Psoas muscle (tissue), 8 donors: Measurements from ENCODE around the gene SPRED2. TPM values are rescaled to one million over a fixed set of nuclear protein-coding genes. Genes with fewer than 3 reads are reported as not detected.

ENCODE experiments used
- ATAC-seq, 4 donors: fragments of 200-7000 bp; cut with Tn5 transposase; one replicate each; pipeline ENCODE4 v1.9.1; 2020; ENCODE audit warnings: moderate library complexity in 3 of 4, mild to moderate bottlenecking in 2 of 4
- DNase-seq, 2 donors: peaks; one replicate each; pipeline ENCODE4 v3.0.0-alpha.2; 2020
- H3K27ac ChIP-seq: fragments of 200-600 bp; one replicate; pipeline ENCODE4 v1.8.0; 2022
- H3K27me3 ChIP-seq, 3 donors: fragments of 200-600 bp in 1 of 3; one replicate each; pipeline versions ENCODE4 v1.6.1 to v1.8.0; 2013 to 2022; ENCODE audit warnings: low read length in 2 of 3, mild to moderate bottlenecking in 2 of 3, moderate library complexity in 1 of 3; ENCODE audit not compliant: insufficient read depth in 3 of 3
- H3K36me3 ChIP-seq, 2 donors: fragments of 200-600 bp in 1 of 2; one replicate each; pipeline versions ENCODE4 v1.6.1 to v1.8.0; 2013 to 2022; ENCODE audit warnings: low read depth in 1 of 2, mild to moderate bottlenecking in 1 of 2, moderate library complexity in 1 of 2; ENCODE audit not compliant: insufficient read depth in 1 of 2
- H3K4me1 ChIP-seq: fragments of 200-600 bp; one replicate; pipeline ENCODE4 v1.8.0; 2022
- H3K4me3 ChIP-seq: fragments of 200-600 bp; one replicate; pipeline ENCODE4 v1.8.0; 2022; ENCODE audit warnings: mild to moderate bottlenecking
- H3K9me3 ChIP-seq: fragments of 200-600 bp; one replicate; pipeline ENCODE4 v1.8.0; 2022
- CTCF ChIP-seq: fragments of 200-600 bp; IDR thresholded peaks from one replicate; pipeline ENCODE4 v1.8.0; 2022; ENCODE audit warnings: antibody characterized with exemption
- WGBS, 3 donors: extraction: QIAGEN DNeasy Blood & Tissue Kit; methylation state at CpG; one replicate each; pipeline versions ENCODE4 v1.1.6 to v1.1.7; 2013; 5-methylcytosine and 5-hydroxymethylcytosine counted together
- intact Hi-C, 2 donors: fragments of 100-400 bp; cut with DNase I; formaldehyde crosslinking; loops; one replicate each; pipeline versions ENCODE4 v1.11.0 to v1.14.2; 2022
- polyA plus RNA-seq, 3 donors: library from polyadenylated mRNA; stranded (reverse); fragments of 200-250 nt; gene quantifications; one replicate each; pipeline ENCODE4 v1.2.3, GENCODE V29; 2013
- total RNA-seq, 4 donors: library from RNA; stranded (reverse); fragmentation: NEBNext Ultra II Directional in 2 of 4; extraction: Animal tissue kit (Norgen Biotek cat#: 25700) in 2 of 4; gene quantifications; one replicate each; pipeline versions ENCODE4 v1.2.1 to v1.2.4, GENCODE V29; 2021 to 2023
- donor health status: healthy with polysubstance abuse.
- donor health status: DM: no; HTN: no; CAD: no; lungs with moderate emphysema.
- donor health status: Bipolar disorder and iron deficiency.
- donor health status: healthy.
- donor health status: DM: yes; HTN: yes; CAD: no.
- donor health status: DM: no; HTN: no; CAD: no.
- donor health status: DM: no; HTN: no; CAD: no.
- donor health status: DM: yes; HTN: yes; CAD: no.

The SPRED2 gene
- total and polyA plus RNA-seq, 7 donors: 3.8 to 16.9 (median 8.5) TPM

GRCh38 chr2:65402780-65403528, 29.4 kb downstream of the SPRED2 start:
- H3K4me3 ChIP-seq: no peak overlapping the region
- 57 to 64% (median 62%) methylated on average over 8 of the region's 8 CpGs for WGBS, 3 donors
- no peaks in the 10 kb centered on the region for H3K36me3 ChIP-seq
- no peaks in the 10 kb centered on the region for H3K27me3 ChIP-seq
- H3K9me3 ChIP-seq: no peaks in the 10 kb centered on the region
- ATAC-seq: no peak
- intact Hi-C loops: no loop called here
- H3K4me1 ChIP-seq: no peaks in the 10 kb centered on the region
- no peak for TF ChIP-seq CTCF
- no peak overlapping the region for H3K27ac ChIP-seq
- DNase-seq: no peak

GRCh38 chr2:65402323-65402722, 30.1 kb downstream of the SPRED2 start:
- H3K4me1 ChIP-seq: no peaks in the 10 kb centered on the region
- no peak overlapping the region for H3K4me3 ChIP-seq
- intact Hi-C loops: no loop called here
- 73 to 92% (median 80%) methylated on average over 2 of the region's 2 CpGs for WGBS, 3 donors
- no peaks in the 10 kb centered on the region for H3K27me3 ChIP-seq
- ATAC-seq: no peak
- no peak for TF ChIP-seq CTCF
- H3K27ac ChIP-seq: no peak overlapping the region
- no peaks in the 10 kb centered on the region for H3K36me3 ChIP-seq
- no peaks in the 10 kb centered on the region for H3K9me3 ChIP-seq
- no peak for DNase-seq

GRCh38 chr2:65397122-65397521, 35.3 kb downstream of the SPRED2 start:
- no peak for TF ChIP-seq CTCF
- WGBS, 3 donors: 57 to 79% (median 73%) methylated on average over 2 of the region's 2 CpGs
- ATAC-seq: no peak
- DNase-seq: no peak
- intact Hi-C loops: loop anchor here in 1 of 2 donors (2.0 kb wide), 1 partner anchor 50 kb away; no protein-coding TSS in a partner anchor
- Histone ChIP-seq H3K27me3 (no peaks in the 10 kb centered on the region), H3K4me3 (no peak overlapping the region), H3K27ac (no peak overlapping the region), H3K9me3 (no peaks in the 10 kb centered on the region), H3K36me3 (no peaks in the 10 kb centered on the region), H3K4me1 (peaks cover 9% of the 10 kb centered on the region)

- TF ChIP-seq CTCF: no peak
- H3K4me1 ChIP-seq: peaks cover 9% of the 10 kb centered on the region
These were observed 35.9 kb downstream of the SPRED2 start for GRCh38 chr2:65396348-65397026.

More at GRCh38 chr2:65396348-65397026, 35.9 kb downstream of the SPRED2 start:
- DNase-seq (no peak), ATAC-seq (peak in 2 of 4 donors; percentile 47 to 59)
- 72 to 74% (median 72%) methylated on average over 7 of the region's 7 CpGs for WGBS, 3 donors
- Histone ChIP-seq H3K27ac (no peak overlapping the region), H3K9me3 (no peaks in the 10 kb centered on the region), H3K36me3 (no peaks in the 10 kb centered on the region), H3K4me3 (no peak overlapping the region), H3K27me3 (no peaks in the 10 kb centered on the region)
- intact Hi-C loops: loop anchor here in 1 of 2 donors (2.0 kb wide), 1 partner anchor 50 kb away; no protein-coding TSS in a partner anchor
